UCSD-AML1 (cell line): ENCODE measurements around the gene CCR2.
"Not testable (repeated sequence)": the region's sequence is repeated elsewhere in the genome, so short reads cannot be mapped to it uniquely, and the experiment has no call there.

Experiments used
- DNase-seq: peaks from one replicate; lab custom pipeline; 2025; ENCODE audit not compliant: unreplicated experiment; lab: John Stamatoyannopoulos, UW

The CCR2 gene

GRCh38 chr3:46353647-46354410 lies at the start of gene CCR2:
Gene CCR2, plus strand, starts transcription at chr3:46354111. Its CDS starts 3,417 bp downstream, at chr3:46357528.
- DNase-seq: no peak

DNA sequence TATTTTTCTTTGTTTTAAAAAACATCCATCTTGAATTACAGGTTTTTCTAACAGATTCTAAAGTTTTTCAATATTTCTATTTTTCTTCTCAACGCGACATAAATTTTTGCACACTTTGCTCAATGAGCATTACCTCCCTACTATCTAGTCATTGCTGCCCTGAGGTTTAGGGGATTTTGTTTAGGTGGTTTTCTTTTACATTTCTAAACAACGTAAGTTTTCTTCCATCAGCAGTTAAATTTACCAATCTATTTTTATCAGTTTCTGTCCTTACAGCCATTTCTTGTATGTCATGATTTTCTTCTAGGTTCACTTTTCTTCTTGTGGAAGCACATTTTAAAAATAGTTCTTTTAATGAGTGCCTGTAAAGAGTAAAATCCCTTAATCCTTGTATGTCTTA lies 49.2 kb upstream of the CCR2 start:
- no peak for DNase-seq

GRCh38 chr3:46312991-46313390 lies 40.9 kb upstream of the CCR2 start:
- no peak for DNase-seq

DNA sequence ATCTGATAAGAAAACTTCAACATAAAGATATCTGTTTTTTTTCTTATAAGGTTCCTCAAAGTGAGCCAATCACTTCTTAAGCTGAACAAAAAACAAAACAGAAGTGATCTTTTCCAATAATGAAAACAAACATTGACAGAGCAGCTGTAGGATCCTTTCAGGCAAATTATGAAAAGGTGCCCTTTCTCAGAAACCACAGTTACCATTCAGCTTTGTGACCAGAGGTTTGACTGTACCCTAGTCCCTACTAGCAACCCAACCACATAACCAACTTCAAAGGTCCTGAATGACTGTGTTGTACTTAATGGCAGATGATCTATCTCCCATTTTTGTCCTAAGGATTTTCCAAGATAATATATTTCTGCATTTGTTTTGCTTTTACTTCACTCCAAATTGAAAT lies 39.4 kb upstream of the CCR2 start:
- no peak for DNase-seq

GRCh38 chr3:46316206-46316605 lies 37.7 kb upstream of the CCR2 start:
- no peak for DNase-seq

GRCh38 chr3:46318207-46318927 lies 35.5 kb upstream of the CCR2 start:
- no peak for DNase-seq

DNA sequence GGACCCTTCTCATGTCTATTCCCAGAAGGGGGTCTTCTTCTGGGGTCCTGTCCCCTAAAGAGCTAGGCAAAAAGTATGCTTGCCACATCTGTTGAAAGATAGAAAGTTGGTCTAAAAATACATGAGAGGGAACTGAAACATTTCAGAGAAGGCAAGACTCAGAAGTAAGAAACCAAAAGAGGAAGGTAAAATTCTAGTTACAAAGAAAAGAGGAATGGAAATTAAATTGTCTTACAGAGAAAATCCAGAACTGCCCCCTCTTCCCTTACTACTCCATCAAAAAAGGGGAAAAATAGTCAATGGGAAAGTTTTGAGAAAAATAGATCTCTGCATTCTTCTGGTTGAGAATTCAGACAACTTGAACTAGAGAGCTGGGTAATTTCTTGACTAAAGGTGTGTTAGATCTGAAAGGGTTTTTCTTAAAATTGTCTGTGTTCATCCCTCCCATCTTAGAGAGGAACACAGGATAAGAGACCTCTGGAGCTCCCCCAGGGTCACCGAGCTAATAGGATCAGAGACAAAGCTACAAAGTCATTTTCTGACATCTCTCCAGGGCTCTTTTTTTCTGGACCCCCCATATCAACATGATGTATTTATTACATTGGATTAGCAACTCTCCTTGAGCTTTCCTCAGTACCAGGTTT lies 32.3 kb upstream of the CCR2 start:
- no peak for DNase-seq

DNA sequence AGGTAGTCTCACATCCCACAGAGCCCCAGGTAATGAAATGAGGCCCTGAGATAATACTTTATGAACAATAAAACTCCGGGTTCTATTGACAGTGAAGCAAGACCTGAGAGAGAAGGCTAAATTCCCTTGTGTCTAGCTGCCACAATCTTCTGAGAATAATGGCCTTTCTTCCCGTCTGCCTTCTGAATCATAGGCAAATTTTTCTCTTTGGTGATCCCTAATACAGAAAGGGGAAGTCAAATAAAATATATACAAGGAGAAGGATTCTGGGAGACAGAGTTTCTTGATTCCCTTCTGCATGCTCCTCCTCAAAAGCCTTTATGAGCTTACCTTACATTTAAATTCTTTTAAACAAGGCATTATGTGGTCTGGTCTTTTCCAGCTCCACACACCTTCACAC lies 29.9 kb upstream of the CCR2 start:
- DNase-seq: no peak

DNA sequence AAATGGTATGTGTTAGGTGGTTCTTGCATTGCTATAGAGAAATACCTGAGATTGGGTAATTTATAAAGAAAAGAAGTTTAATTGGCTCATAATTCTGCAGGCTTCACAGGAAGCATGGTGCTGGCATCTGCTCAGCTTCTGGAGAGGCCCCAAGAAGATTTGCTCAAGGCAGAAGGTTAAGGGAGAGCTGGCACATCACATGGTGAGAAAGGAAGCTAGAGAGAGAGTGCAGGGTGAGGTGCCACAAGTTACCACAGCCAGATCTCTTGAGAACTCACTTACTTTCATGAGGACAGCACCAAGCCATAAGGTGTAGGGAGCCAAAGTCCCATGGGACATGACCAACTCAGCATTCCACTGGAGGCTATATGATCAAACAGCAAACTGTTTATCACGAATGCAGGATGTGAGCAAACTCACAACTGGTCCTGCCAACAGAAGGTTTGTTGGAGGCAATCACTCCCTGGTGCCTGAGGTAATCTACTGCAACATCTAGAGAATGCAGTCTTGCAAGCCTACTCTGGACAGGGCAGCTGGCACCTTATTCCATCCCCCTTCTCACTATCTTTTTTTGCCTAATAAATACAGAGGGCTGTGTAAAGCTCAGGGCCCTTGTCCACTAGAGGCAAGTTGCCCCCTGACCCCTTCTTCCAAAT lies 28.1 kb upstream of the CCR2 start:
- no peak for DNase-seq

DNA sequence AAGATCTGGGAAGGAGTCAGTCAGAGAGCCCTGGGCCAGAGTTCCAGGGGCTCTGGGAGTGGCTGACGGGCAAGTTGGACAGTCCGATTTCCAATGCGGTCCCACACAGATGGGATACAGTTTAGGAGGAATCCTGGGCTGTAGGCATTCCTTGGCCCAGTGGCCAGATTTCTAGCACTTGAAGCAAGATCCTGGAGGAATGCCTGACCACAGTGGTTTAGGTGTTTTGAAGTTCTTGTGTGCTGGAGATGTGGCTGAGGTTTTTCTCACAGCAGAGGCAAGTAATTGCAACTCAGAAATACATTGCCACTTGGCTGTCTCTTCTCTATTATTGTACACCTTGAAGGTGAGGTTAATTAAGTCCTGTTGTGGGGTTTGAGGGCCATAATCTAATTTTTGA lies 23.2 kb upstream of the CCR2 start:
- DNase-seq: not testable (repeated sequence)

GRCh38 chr3:46334741-46335478 lies 19.0 kb upstream of the CCR2 start:
- DNase-seq: no peak

DNA sequence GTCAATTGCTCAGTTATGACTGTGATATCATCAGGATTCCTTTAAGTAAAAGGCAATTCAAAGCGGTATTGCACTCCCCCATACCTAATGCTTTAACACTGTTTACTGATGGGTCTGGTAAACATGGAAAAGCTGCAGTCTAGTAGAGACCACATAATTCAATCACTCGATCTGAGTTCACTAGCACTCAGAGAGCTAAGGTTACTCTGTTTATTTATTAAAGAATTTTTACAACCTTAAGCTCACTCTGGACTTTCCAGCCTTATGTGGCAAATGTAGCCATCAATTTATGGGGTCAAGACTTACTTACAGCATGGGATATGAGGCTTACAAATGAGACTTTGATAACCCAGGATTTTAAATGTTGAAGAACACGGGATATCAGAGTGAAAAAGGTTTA lies 18.4 kb upstream of the CCR2 start:
- DNase-seq: no peak

GRCh38 chr3:46337911-46338310 lies 16.0 kb upstream of the CCR2 start:
- DNase-seq: no peak

- no peak for DNase-seq
Measured at GRCh38 chr3:46338840-46339239, 15.1 kb upstream of the CCR2 start.

DNA sequence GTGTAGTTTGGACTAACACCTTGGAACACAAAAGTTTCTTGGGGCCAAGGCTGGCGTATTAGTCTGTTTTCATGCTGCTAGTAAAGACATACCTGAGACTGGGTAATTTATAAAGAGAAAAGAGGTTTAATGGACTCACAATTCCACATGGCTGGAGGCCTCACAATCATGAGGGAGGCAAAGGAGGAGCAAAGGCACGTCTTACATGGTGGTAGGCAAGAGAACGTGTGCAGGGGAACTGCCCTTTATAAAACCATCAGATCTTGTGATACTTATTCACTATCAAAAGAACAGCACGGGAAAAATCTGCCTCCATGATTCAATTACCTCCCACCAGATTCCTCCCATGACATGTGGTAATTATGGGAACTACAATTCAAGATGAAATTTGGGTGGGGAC lies 9.4 kb upstream of the CCR2 start:
- no peak for DNase-seq

DNA sequence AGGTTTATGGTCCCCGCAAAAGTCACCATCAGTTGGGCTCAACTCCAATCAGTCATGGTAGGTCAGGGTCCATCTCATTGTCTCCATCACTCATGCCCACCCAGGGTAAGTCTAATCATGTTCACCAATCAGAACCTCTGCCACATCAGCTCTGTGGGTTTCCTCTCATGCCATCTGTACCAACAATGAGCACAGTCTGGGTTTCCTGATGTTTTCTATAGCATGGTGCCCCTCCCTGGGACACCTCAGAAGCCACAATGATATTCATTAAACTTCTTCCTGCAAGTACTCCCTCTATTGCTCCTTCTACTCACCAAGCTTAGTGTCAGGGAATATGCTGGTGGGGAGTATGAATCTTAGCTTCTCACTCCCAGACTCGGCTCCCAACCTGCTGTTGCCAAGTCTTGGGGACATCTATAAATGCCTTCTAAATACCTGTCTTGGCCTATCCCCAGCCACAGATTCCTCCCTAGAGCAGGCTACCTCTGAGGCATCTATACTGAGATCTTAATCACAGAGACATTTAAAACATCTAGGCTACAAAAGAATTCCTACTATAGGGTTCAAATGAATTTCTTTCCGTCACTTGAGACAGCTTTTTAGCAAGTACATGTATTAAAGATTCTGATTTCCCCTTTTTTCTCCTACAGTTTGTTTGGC lies 5.0 kb upstream of the CCR2 start:
- DNase-seq: no peak

DNA sequence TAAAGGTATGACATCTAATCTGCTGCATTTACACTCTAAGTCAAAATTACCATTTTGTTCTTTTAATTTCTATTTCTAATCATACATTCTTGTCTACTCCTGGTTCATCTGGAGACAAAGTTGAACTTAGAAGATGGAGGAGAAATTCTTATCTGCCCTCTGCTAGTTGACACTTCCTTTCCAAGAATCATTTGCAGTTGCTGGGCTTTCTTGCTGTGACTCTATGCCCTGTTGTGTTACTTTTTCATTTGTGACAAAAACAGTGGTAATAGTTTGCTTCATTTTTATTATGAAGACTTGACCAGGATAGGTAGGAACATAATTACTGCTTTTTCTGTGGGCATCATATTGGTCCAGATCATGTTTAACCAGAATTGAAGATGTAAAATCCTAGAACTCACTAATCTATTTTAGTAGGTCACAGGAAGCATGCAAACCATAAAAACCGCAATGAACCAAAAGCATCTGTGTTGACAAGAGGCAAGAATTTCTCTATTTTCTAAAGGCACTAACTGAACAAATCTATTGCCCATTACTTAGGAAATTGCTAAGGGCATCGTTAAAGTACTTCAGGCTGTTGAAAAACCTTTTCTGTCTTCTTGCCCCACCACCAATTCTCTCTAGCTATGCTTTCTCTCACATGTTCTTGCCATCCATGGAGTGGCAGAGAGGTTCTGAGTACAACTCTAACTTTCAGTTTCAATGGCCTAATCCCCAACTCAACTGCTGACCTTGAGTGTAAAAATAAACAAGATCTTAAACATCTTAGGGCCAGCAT lies 4.2 kb upstream of the CCR2 start:
- no peak for DNase-seq

GRCh38 chr3:46350262-46350565 lies 3.7 kb upstream of the CCR2 start:
- no peak for DNase-seq

DNA sequence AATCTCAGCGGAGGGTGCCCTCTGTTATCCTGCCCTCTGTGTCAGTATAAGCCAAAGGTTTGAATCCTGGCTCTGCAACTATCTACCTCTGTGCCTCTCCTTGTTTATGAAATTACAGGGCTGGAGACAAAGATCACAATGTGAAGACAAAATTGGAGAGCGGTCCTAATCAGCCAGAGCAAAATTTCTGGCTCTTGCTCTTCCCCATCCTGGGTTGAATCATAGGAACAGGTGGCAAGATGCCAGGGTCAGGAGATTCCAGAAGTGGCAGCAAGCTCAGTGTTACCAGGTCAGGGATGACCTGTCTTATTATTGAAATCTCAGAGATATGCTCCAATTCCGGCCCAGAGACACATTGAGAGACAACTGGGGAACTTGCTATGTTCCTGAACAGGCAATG lies 2.3 kb upstream of the CCR2 start:
- DNase-seq: no peak

DNA sequence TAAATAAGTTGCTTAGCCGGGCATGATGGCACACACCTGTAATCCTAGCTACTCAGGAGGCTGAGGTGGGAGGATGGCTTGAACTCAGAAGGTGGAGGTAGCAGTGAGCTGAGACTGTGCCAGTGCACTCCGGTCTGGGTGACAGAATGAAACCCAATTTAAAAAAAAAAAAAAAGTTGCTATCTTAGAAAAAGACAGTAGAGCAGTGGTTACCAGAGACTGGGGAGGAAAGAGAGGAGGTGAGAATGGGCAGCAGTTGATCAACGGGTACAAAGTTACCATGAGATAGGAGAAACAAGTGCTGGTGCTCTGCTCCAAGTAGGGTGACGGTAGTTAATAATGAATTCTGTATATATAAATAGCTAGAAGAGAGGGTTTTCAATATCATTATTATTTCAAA lies 821 bp upstream of the CCR2 start:
- DNase-seq: no peak
